NCI-H146 treated with DMSO at 0.1 percent for 48 hours (cell line): Measurements from ENCODE around the gene TNS3.

Source experiments
- DNase-seq: peaks from one replicate; lab custom pipeline; 2025; ENCODE audit not compliant: unreplicated experiment; lab: John Stamatoyannopoulos, UW

Gene TNS3

DNA sequence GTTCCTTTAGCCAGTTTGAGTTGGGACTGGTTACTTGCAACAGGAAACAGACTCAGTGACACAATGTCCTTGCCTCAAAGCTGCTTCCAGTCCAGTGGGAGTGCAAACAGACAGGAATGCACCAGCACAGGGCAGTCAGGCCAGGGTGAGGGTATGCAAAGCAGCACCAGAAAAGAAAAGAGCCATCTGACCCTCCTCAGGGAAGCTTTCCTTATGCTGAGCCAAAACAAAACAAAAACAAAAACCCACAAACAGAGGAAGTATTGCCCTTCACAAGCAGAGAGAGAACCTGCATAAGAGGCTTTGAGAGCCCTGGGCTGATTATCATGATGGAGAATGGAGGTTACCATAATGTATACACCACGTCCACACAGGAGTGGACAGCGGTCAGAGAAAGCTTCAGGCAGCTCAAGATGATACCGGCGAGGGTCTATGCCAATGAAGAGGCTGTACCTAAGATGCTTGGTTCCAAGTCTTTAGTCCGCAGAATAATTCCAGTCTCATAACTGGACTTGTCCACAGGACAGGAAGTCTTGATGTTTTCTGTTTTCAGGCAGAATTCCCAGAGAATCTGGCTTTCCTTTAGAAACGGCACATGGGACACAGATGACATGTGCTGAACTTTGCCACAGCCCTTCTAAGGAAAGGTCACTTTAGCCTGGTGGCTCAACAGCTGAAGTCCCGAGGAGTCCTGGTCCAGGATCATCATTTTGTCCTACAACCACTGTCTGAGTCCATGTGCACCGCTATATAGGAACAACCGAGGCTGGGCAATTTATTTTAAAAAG, 263.3 kb downstream of the TNS3 start:
- DNase-seq, result no peak

GRCh38 chr7:47317487-47317886, 264.4 kb downstream of the TNS3 start:
- no peak for DNase-seq

DNA sequence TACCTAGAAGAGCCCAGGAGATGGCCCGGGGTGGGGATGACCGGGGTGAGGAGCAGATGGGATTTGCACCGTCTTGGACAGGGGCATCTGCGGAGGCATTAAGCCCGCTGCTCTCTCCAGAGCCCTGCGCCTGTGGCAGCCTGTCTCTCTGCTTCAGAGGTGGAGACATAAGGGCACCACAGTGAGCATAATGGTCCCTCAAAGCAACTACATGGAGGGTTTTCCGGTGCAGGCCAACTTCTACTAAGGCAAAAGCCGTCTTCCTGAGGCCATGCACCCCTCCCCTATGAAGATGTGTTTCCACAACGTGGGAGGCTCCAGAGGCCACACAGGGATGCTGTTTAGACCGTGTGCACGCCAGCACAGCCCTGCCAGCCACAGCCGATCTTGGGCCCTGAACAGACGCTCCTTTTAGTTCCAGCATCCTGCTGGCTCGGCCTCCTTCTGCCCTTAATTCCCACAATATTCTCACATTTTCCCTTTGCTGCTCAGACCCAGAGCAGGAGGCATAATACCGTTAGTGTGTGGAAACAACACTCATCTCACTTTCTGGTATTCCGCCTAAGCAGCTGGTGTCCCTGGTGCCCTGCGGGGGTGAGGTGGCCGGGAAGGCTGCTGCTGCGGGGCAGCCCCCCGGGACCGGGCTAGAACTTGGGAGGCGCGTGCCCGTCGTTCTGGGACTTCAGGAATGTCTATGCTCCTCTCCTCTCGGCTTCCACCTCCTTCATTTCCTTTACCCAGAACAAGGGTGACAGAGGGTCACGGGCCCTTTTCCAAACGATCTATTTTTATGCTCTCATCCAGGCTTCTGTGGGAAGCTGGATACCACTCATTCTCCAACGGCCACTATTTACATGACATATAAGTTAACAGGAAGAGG, 266.9 kb downstream of the TNS3 start:
- no peak for DNase-seq

DNA sequence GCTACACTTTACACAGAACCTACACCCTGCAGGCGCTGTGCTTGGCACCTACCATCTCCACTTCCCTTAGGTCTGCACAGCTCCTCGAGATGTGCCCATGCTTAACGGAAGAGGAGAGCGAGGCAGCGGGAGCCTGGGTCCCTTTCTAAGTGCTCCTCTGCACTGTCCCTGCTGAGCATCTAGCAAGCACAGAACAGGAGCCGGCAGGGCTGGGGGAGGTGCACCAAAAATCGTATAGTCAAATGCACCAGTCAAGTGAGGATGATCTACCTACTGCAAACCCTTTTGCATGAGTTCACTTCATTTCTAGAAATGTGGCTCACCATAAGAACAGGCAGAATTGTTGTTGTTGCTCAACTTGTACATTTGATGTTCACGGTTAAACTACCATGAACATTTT, 267.7 kb downstream of the TNS3 start:
- no peak for DNase-seq

- no peak for DNase-seq
These were observed 268.3 kb downstream of the TNS3 start for GRCh38 chr7:47313564-47313963.

DNA sequence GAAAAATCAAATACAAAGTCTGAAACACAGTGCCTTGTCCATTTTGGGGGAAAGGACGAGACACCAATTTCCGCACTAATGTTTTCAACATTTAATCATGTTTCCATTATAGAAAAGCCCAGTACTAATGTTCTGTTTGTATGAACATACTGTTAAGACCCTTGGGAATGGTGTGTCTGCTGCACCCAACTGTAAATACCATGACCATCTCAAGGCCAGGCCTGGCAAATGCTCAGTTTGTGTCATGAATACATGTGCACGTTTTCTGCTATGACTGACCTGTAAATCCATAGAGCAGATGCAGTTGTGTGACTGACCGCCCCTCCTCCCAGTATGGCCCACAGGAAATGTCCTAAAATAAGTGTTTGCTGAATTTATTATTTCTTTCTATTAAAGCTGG, 270.0 kb downstream of the TNS3 start:
- no peak for DNase-seq

- DNase-seq, result no peak
These were observed 271.9 kb downstream of the TNS3 start for GRCh38 chr7:47310020-47310419.

GRCh38 chr7:47308808-47309207, 273.1 kb downstream of the TNS3 start:
- no peak for DNase-seq

- DNase-seq, result no peak
These were observed 274.6 kb downstream of the TNS3 start for GRCh38 chr7:47307311-47307710.

GRCh38 chr7:47304727-47305719, 276.9 kb downstream of the TNS3 start:
- DNase-seq, result no peak

DNA sequence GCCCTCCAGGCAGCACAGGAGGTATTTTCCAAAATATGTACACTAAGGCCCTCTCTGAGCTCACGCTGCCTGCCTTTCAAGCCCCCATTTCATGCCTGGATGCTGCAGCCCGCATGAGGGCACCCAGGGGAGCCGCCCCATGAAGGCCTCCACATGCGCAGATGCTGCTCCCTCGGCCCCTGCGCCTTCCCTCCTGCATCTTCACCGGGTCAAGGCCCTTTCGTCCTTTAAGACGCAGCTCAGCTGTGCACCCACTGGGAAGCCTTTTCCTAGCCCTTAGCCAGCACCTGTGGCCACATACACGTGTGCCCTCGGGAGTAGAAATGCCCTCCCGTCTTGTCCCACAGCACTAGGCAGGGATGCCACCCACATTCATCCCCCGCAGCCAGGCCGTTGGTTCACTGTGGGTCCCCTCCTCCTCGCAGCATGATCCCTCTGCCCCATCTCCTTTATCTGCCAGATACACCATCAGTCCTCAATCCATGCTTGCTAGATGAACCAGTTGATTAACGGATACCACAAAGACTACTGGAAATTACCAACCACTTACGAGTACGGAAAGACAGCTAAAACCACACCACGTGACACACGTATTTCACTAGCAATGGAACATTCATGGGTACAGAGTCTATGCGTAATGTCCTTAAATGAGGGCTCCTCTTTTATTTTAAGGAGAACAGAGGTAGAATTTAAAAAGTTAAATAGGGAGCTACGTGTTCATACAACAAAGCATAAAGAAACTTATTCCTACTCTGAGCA, 278.0 kb downstream of the TNS3 start:
- DNase-seq, result no peak

- DNase-seq, result no peak
These were observed 278.8 kb downstream of the TNS3 start for GRCh38 chr7:47303014-47303694.

- no peak for DNase-seq
These were observed 279.4 kb downstream of the TNS3 start for GRCh38 chr7:47302560-47302959.

- no peak for DNase-seq
These were observed 280.1 kb downstream of the TNS3 start for GRCh38 chr7:47301657-47302295.

GRCh38 chr7:47301105-47301477, 280.8 kb downstream of the TNS3 start:
- DNase-seq, result no peak

GRCh38 chr7:47300472-47301104, 281.3 kb downstream of the TNS3 start:
- no peak for DNase-seq

- no peak for DNase-seq
These were observed 282.4 kb downstream of the TNS3 start for GRCh38 chr7:47299496-47299895.

DNA sequence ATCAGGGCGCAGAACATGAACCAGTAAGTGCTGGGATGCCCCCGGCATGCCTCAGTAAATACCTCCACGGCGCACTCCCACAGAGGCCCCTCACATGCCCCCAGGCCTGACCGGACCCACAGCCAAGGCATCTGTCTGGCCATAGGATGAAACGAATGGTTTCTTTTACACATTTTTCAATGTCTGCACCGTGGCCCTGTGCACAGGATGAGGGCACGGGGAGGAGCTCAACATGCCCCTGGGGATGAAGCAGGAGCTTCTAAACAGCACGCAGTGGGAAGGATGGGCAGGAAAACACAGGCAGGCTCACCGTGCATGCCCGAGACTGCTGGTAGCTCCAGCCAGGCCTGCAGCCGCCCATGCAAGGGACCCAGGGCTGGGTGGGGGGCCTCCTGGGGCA, 283.3 kb downstream of the TNS3 start:
- no peak for DNase-seq

GRCh38 chr7:47297120-47297519, 284.8 kb downstream of the TNS3 start:
- DNase-seq, result no peak
